K562 (cell line): ENCODE data around the gene MCAM. TPM values are rescaled to one million over a fixed set of nuclear protein-coding genes. Genes with fewer than 3 reads are reported as not detected.
A peak's percentile ranks its signal among the peaks of the same experiment; 100 is the strongest.

ENCODE experiments used
- ATAC-seq: fragments of 200-7000 bp; cut with Tn5 transposase; 3 replicates; pipeline ENCODE4 v1.9.1; 2020; ENCODE audit warnings: moderate library complexity
- BruUV-seq: library from RNA; stranded (reverse); fragments of 400-500 nt; replicated peaks from 2 replicates; lab custom pipeline; 2021; lab: Mats Ljungman, UMichigan
- CTCF ChIA-PET: fragments of 300-600 bp; formaldehyde crosslinking; extraction: SDS; loops from one replicate; lab custom pipeline; 2021; ENCODE audit warnings: low intra/inter-chr PET ratio; lab: Yijun Ruan, JAX
- POLR2A ChIA-PET: fragments of 300-600, 350-650 bp; sonication (Branson Sonifier 250); formaldehyde crosslinking; extraction: SDS; loops from one replicate; lab custom pipeline; 2021; ENCODE audit warnings: antibody characterized with exemption, inconsistent platforms; lab: Yijun Ruan, JAX
- DNase-seq, 4 experiments: peaks; one replicate each; pipeline versions ENCODE4 v3.0.0 to v3.0.0-alpha.2; 2011 to 2018; ENCODE audit warnings: low spot score in 3 of 4, mixed read lengths in 3 of 4; ENCODE audit errors: extremely low read depth in 1 of 4
- FAIRE-seq: peaks from 2 replicates; lab custom pipeline; 2011; peaks lifted over from hg19 to GRCh38; lab: Jason Lieb, UNC
- H2AFZ ChIP-seq: 2 replicates; pipeline ENCODE4 v1.6.0; 2011; ENCODE audit warnings: low read depth, low read length, control low read depth, inconsistent platforms
- H3K27ac ChIP-seq: fragments of 200-600 bp; 3 replicates; pipeline ENCODE4 v1.8.0; 2011; ENCODE audit warnings: low read depth, mild to moderate bottlenecking, control low read depth, inconsistent platforms, low read length, moderate library complexity, mixed read lengths; ENCODE audit errors: extremely low read depth
- H3K27me3 ChIP-seq, 2 experiments: fragments of 300-600 bp in 1 of 2; 2 replicates in 1 of 2; 3 replicates in 1 of 2; pipeline versions ENCODE4 v1.6.0 to v1.8.0; 2011; ENCODE audit warnings: inconsistent platforms in 2 of 2, low read length in 2 of 2, mild to moderate bottlenecking in 1 of 2, mixed read lengths in 1 of 2, moderate library complexity in 1 of 2; ENCODE audit not compliant: control insufficient read depth in 2 of 2, insufficient read depth in 2 of 2
- H3K36me3 ChIP-seq: fragments of 300-600 bp; 3 replicates; pipeline ENCODE4 v1.8.0; 2011; ENCODE audit warnings: mild to moderate bottlenecking, low read length, inconsistent platforms; ENCODE audit not compliant: control insufficient read depth, insufficient read depth
- H3K4me1 ChIP-seq, 2 experiments: fragments of 200-600 bp in 1 of 2; replicated peaks in 1 of 2; 2 replicates in 1 of 2; 3 replicates in 1 of 2; pipeline versions ENCODE4 v1.5.1 to v1.8.0; 2011; ENCODE audit warnings: inconsistent platforms in 2 of 2, low read length in 2 of 2, mild to moderate bottlenecking in 1 of 2, mixed read lengths in 1 of 2, moderate library complexity in 1 of 2; ENCODE audit not compliant: control insufficient read depth in 2 of 2, insufficient read depth in 2 of 2
- H3K4me2 ChIP-seq: 2 replicates; pipeline ENCODE4 v1.6.1; 2011; ENCODE audit warnings: low read length, control low read depth, inconsistent platforms, mixed read lengths; ENCODE audit not compliant: insufficient read depth
- H3K4me3 ChIP-seq: fragments of 200-600 bp; sonication (generic), shearing (Covaris generic); 2 replicates; pipeline ENCODE4 v1.5.1; 2016; ENCODE audit warnings: control low read depth, inconsistent platforms
- H3K79me2 ChIP-seq: fragments of 200-600 bp; 3 replicates; pipeline ENCODE4 v1.8.0; 2011; ENCODE audit warnings: low read length, inconsistent platforms; ENCODE audit not compliant: control insufficient read depth, insufficient read depth
- H3K9ac ChIP-seq, 2 experiments: 2 replicates each; pipeline versions ENCODE4 v1.6.0 to v1.6.1; 2011; ENCODE audit warnings: low read depth in 2 of 2, low read length in 2 of 2, control low read depth in 1 of 2, inconsistent platforms in 1 of 2, mild to moderate bottlenecking in 1 of 2, mixed read lengths in 1 of 2; ENCODE audit not compliant: insufficient read depth in 1 of 2
- H3K9me1 ChIP-seq: one replicate; pipeline ENCODE4 v1.6.0; 2011; ENCODE audit warnings: inconsistent platforms, mild to moderate bottlenecking, low read length, moderate library complexity; ENCODE audit not compliant: control insufficient read depth, insufficient read depth
- H3K9me3 ChIP-seq: replicated peaks from 2 replicates; pipeline ENCODE4 v1.5.1; 2011; ENCODE audit warnings: low read depth, low read length, inconsistent platforms; ENCODE audit not compliant: control insufficient read depth, insufficient read depth
- H4K20me1 ChIP-seq: replicated peaks from 2 replicates; pipeline ENCODE4 v1.6.1; 2011; ENCODE audit warnings: low read length, inconsistent platforms, mixed read lengths; ENCODE audit not compliant: control insufficient read depth, insufficient read depth
- FOS ChIP-seq: IDR thresholded peaks from 3 replicates; pipeline ENCODE4 v1.6.1; 2011; ENCODE audit not compliant: insufficient read length; ENCODE audit errors: extremely low read depth
- HMBOX1 ChIP-seq: sonication (generic); IDR thresholded peaks from 2 replicates; pipeline ENCODE4 v1.6.1; 2016
- MTA1 ChIP-seq: fragments of 450-650 bp; IDR thresholded peaks from 2 replicates; pipeline ENCODE4 v1.6.1; 2017; ENCODE audit warnings: borderline replicate concordance
- SMARCA4 ChIP-seq: fragments of 450-650 bp; IDR thresholded peaks from 2 replicates; pipeline ENCODE4 v1.6.1; 2016
- ZNF354B ChIP-seq: fragments of 250-450 bp; sonication (Bioruptor Pico); IDR thresholded peaks from 2 replicates; pipeline ENCODE4 v1.4.0; 2020
- ZNF449 ChIP-seq: fragments of 250-450 bp; sonication (Bioruptor Pico); IDR thresholded peaks from 2 replicates; pipeline ENCODE4 v1.8.0; 2022; ENCODE audit warnings: moderate library complexity, mild to moderate bottlenecking, inconsistent platforms
- WGBS: fragments of 100-300 bp; shearing (Covaris generic); methylation state at CpG from one replicate; pipeline ENCODE4 v1.1.6; 2016; ENCODE audit warnings: low coverage, mixed read lengths; ENCODE audit not compliant: insufficient coverage; ENCODE audit errors: missing lambda C conversion rate; 5-methylcytosine and 5-hydroxymethylcytosine counted together
- in situ Hi-C: fragments of 300-500 bp; cut with MboI; formaldehyde crosslinking; loops from 4 replicates; pipeline ENCODE4 v1.15.0; 2018; ENCODE audit warnings: inconsistent platforms, mixed read lengths
- intact Hi-C: fragments of 100-400 bp; cut with micrococcal nuclease; formaldehyde crosslinking; loops from 2 replicates; pipeline ENCODE4 v1.14.2; 2022
- polyA plus RNA-seq, 8 experiments: library from polyadenylated mRNA; depleted of rRNA in 4 of 8; stranded (reverse) in 5 of 8; unstranded in 3 of 8; fragments of >200 nt; fragmentation: Nextera tagmentation in 2 of 8; fragmentation: Illumina TruSeq in 1 of 8; extraction: Ambion mirVana in 2 of 8; extraction: Trizol in 1 of 8; gene quantifications; 2 replicates each; pipeline versions ENCODE4 v1.2.1 to v1.2.3, GENCODE V29; 2011 to 2014; ENCODE audit warnings: inconsistent platforms in 1 of 8, missing spikeins in 1 of 8
- total RNA-seq, 7 experiments: library from RNA; depleted of rRNA in 6 of 7; stranded (reverse); fragments of >200 nt in 6 of 7; fragmentation: Illumina TruSeq in 2 of 7; extraction: Trizol in 2 of 7; gene quantifications; 2 replicates each; pipeline versions ENCODE4 v1.2.1 to v1.2.3, GENCODE V29; 2011 to 2021; ENCODE audit warnings: low replicate concordance in 1 of 7

The MCAM gene
- total and polyA plus RNA-seq, 9 of the 15 experiments (the other 6 are each of a cell fraction or from before 2014, with no cell fraction given), result 14.7 to 118 (median 53.6) TPM

GRCh38 chr11:119337581-119338317 is 20.8 kb upstream of the MCAM start (continued):
- TF ChIP-seq HMBOX1, result no peak
- no peak for TF ChIP-seq ZNF449 (CRISPR knock-in tag)

- Histone ChIP-seq H3K79me2 (peaks cover 30% of the 10 kb centered on the region), H3K9me3 (no peaks in the 10 kb centered on the region), H3K27ac (no peak overlapping the region), H3K36me3 (peaks cover 17% of the 10 kb centered on the region; the same call in 1 of the 3 replicates), H3K9ac (peak overlapping the region; percentile 23 to 29; a peak in 1 of 4 replicates), H3K27me3 (peaks cover 0 to 3% of the 10 kb centered on the region in 2 experiments; a peak in 1 of 5 replicates), H3K9me1 (no peaks in the 10 kb centered on the region), H3K4me1 (peaks cover 23 to 66% of the 10 kb centered on the region in 2 experiments; a peak in 4 of 5 replicates), H3K4me2 (peak overlapping the region; percentile 66; the same call in 1 of the 2 replicates), H4K20me1 (no peaks in the 10 kb centered on the region), H3K4me3 (no peak overlapping the region), H2AFZ (no peak overlapping the region)
- FAIRE-seq (no peak), ATAC-seq (no peak), DNase-seq (no peak)
- intact Hi-C loops, result loop anchor here (5.0 kb wide), 1 partner anchor 35 kb away; no protein-coding TSS in a partner anchor
- WGBS, result 70% methylated on average over 9 of the region's 9 CpGs
- in situ Hi-C loops, result no loop called here
- ChIA-PET POLR2A (interaction anchor here (0.6 to 2.6 kb wide), 10 partner anchors 11 to 188 kb away, joined by 3 to 22 read pairs (median 4); partner anchors contain the start of genes ABCG4, CBL and MCAM), CTCF (interaction anchor here (0.6 kb wide), 1 partner anchor 344 kb away, joined by 3 read pairs; no protein-coding TSS in a partner anchor)
- no TSS peak for BruUV-seq
- TF ChIP-seq FOS (no peak), SMARCA4 (no peak), MTA1 (no peak), ZNF354B (CRISPR knock-in tag) (no peak)
Observed at GRCh38 chr11:119336744-119337469, 20.0 kb upstream of the MCAM start.
